AG04450 (cell line): ENCODE data around the gene IQCN. TPM values are rescaled to one million over a fixed set of nuclear protein-coding genes. Genes with fewer than 3 reads are reported as not detected.

Source experiments
- CTCF ChIA-PET: fragments of 300-600, 350-600 bp; formaldehyde crosslinking; extraction: SDS; loops from one replicate; lab custom pipeline; 2022; ENCODE audit warnings: antibody characterized with exemption, inconsistent platforms; lab: Charles Lee
- POLR2A ChIA-PET: fragments of 350-600 bp; formaldehyde crosslinking; extraction: SDS; loops from one replicate; lab custom pipeline; 2021; ENCODE audit warnings: antibody characterized with exemption, inconsistent platforms; lab: Yijun Ruan, JAX
- DNase-seq: peaks from one replicate; pipeline ENCODE4 v3.0.0-alpha.2; 2011; ENCODE audit warnings: low read depth, low spot score
- H3K27ac ChIP-seq: one replicate; pipeline ENCODE4 v1.5.1; 2012; ENCODE audit warnings: low read depth, low read length, control low read depth
- H3K27me3 ChIP-seq: one replicate; pipeline ENCODE4 v1.6.0; 2012; ENCODE audit warnings: low read length; ENCODE audit not compliant: control insufficient read depth, insufficient read depth
- H3K4me3 ChIP-seq: 2 replicates; pipeline ENCODE4 v1.5.1; 2011; ENCODE audit warnings: mild to moderate bottlenecking, low read depth, low read length, control low read depth
- H3K9me3 ChIP-seq: 2 replicates; pipeline ENCODE4 v1.5.1; 2012; ENCODE audit warnings: low read length; ENCODE audit not compliant: control insufficient read depth, insufficient read depth
- polyA plus RNA-seq: library from polyadenylated mRNA; depleted of rRNA; stranded (reverse); fragments of >200 nt; gene quantifications from 2 replicates; pipeline ENCODE4 v1.2.3, GENCODE V29; 2011
- TF ChIP-seq, protein P1 (sequence below): IDR thresholded peaks from 2 replicates; pipeline ENCODE4 v1.5.1; 2011; ENCODE audit warnings: low read depth, low read length, control low read depth, inconsistent platforms

The IQCN gene
- polyA plus RNA-seq, 1 experiment: 0.45 TPM

DNA sequence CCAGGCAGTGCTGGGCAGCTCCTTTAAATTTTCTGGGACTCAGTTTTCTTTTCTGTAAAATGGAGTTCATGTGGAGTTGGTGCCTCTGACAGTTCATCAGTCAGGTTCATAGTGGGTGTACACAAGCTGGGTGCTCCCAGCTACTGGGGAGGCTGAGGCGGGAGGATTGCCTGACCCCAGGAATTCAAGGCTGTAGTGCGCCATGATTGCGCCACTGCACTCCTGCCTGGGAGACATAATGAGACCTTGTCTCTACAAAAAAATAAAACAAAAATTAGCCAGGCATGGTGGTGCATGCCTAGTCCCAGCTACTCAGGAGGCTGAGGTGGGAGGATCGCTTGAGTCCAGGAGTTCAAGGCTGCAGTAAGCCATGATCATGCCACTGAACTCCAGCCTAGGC lies 21.1 kb downstream of the IQCN start:
- Histone ChIP-seq H3K4me3 (no peak overlapping the region), H3K27ac (no peak overlapping the region), H3K27me3 (peaks cover 21% of the 10 kb centered on the region), H3K9me3 (peaks cover 5% of the 10 kb centered on the region; the same call in 1 of the 2 replicates)
- CTCF ChIA-PET: interaction anchor here (1.1 to 6.9 kb wide), 15 partner anchors 12 to 160 kb away, joined by 3 to 99 read pairs (median 12); partner anchors contain the start of genes MPV17L2 and RAB3A
- POLR2A ChIA-PET: interaction anchor here (0.5 to 1.6 kb wide), 3 partner anchors 48 to 160 kb away, joined by 3 to 6 read pairs (median 5); no protein-coding TSS in a partner anchor
- TF ChIP-seq, protein P1, sequence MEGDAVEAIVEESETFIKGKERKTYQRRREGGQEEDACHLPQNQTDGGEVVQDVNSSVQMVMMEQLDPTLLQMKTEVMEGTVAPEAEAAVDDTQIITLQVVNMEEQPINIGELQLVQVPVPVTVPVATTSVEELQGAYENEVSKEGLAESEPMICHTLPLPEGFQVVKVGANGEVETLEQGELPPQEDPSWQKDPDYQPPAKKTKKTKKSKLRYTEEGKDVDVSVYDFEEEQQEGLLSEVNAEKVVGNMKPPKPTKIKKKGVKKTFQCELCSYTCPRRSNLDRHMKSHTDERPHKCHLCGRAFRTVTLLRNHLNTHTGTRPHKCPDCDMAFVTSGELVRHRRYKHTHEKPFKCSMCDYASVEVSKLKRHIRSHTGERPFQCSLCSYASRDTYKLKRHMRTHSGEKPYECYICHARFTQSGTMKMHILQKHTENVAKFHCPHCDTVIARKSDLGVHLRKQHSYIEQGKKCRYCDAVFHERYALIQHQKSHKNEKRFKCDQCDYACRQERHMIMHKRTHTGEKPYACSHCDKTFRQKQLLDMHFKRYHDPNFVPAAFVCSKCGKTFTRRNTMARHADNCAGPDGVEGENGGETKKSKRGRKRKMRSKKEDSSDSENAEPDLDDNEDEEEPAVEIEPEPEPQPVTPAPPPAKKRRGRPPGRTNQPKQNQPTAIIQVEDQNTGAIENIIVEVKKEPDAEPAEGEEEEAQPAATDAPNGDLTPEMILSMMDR: no peak
- DNase-seq: no peak

DNA sequence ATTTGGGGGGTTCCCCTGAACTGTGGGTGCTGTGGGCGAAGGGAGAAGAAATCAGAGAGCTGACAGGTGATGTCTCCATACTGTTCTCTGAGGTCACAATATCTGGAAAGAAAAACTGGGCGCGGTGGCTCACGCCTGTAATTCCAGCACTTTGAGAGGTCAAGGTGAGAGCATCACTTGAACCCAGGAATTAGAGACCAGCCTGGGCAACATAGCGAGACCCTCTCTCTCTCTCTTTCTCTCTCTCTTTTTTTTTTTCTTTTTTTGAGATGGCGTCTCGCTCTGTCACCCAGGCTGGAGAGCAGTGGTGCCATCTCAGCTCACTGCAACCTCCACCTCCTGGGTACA lies 21.9 kb downstream of the IQCN start:
- peaks cover 21% of the 10 kb centered on the region for H3K27me3 ChIP-seq
- no peak for DNase-seq
- H3K27ac ChIP-seq: no peak overlapping the region
- H3K9me3 ChIP-seq: peaks cover 5% of the 10 kb centered on the region; the same call in 1 of the 2 replicates
- POLR2A ChIA-PET: interaction anchor here (1.0 to 1.6 kb wide), 3 partner anchors 27 to 58 kb away, joined by 3 to 5 read pairs (median 3); no protein-coding TSS in a partner anchor
- H3K4me3 ChIP-seq: no peak overlapping the region
- TF ChIP-seq, protein P1: no peak
- CTCF ChIA-PET: interaction anchor here (0.7 to 6.9 kb wide), 30 partner anchors 11 to 185 kb away, joined by 3 to 99 read pairs (median 7); partner anchors contain the start of genes MPV17L2 and RAB3A

DNA sequence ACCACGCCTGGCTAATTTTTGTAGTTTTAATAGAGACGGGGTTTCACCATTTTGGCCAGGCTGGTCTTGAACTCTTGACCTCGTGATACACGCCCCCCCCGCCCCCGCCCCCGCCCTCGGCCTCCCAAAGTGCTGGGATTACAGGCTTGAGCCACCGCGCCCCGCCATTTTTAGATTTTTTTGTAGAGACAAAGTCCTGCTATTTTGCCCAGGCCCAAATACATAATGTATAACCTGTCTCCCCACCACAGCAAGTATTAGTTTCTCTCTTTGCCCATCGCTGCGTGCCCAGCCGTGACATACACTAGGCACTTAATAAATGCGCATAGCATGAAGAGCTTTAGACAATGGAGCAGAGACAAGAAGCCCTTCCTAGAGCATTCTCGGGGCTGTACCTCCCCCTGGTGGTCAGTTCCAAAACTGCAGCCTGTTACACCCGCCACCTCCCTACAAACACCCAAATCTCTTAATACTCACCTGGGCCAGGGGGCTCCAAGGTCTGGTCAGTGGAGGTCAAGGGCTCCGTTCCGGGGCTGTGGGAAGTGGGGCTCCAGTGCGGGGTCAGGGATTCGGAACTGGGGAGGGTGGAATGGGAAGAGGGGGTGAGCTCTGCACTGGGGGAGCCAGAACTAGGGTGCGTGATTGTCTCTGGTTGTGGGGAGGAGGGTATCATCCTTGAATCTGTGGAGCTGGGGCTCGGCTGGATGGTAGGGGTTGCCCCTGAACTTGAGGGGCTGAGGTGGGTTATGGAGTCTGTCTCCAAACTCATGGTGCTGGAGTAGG lies 22.5 kb downstream of the IQCN start:
- TF ChIP-seq, protein P1: peak; percentile 92
- CTCF ChIA-PET: interaction anchor here (0.6 to 6.9 kb wide), 36 partner anchors 11 to 184 kb away, joined by 3 to 99 read pairs (median 6); partner anchors contain the start of genes MPV17L2 and RAB3A
- DNase-seq: peak; percentile 20
- H3K27ac ChIP-seq: no peak overlapping the region
- H3K9me3 ChIP-seq: peaks cover 5% of the 10 kb centered on the region; the same call in 1 of the 2 replicates
- peaks cover 21% of the 10 kb centered on the region for H3K27me3 ChIP-seq
- no peak overlapping the region for H3K4me3 ChIP-seq
- POLR2A ChIA-PET: interaction anchor here (1.0 to 1.6 kb wide), 2 partner anchors 28 to 47 kb away, joined by 3 to 5 read pairs; no protein-coding TSS in a partner anchor

DNA sequence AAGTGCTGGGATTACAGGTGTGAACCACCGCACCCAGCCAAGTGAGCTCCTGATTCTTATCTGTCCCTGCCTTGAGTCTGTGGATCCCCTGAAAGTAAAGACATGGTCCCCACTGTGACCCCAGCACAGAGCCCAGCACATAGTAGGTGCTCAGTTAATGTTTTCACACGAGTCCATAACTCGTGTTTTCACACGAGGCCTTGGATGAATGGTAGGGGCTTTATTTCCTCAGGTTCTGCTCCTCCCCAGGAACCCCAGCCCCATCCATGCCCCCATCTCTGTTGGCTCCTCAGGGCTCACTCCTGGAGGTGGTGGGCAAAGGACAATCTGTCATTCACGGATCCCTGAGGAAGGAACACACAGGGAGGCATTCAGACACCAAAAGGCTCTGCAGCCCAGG lies 24.4 kb downstream of the IQCN start:
- H3K27ac ChIP-seq: no peak overlapping the region
- POLR2A ChIA-PET: interaction anchor here (0.6 kb wide), 1 partner anchor 701 kb away, joined by 4 read pairs; no protein-coding TSS in a partner anchor
- peaks cover 5% of the 10 kb centered on the region; the same call in 1 of the 2 replicates for H3K9me3 ChIP-seq
- CTCF ChIA-PET: interaction anchor here (0.6 to 6.9 kb wide), 6 partner anchors 10 to 249 kb away, joined by 3 to 99 read pairs (median 6); partner anchors contain the start of genes LSM4, MPV17L2 and RAB3A
- peaks cover 14% of the 10 kb centered on the region for H3K27me3 ChIP-seq
- TF ChIP-seq, protein P1: no peak
- no peak overlapping the region for H3K4me3 ChIP-seq
- no peak for DNase-seq
